Right lobe of liver (tissue), 4 donors: Measurements from ENCODE around the gene ANP32A.

ENCODE experiments used
- POLR2A ChIP-seq: fragments of 450-650 bp; IDR thresholded peaks from one replicate; pipeline ENCODE4 v1.6.1; 2017; ENCODE audit warnings: antibody characterized with exemption, mild to moderate bottlenecking
- TF ChIP-seq, protein P1 (sequence below), 4 donors: fragments of 200-600 bp in 3 of 4; fragments of 450-650 bp in 1 of 4; IDR thresholded peaks; one replicate each; pipeline versions ENCODE4 v1.5.1 to v1.8.0; 2016 to 2022; ENCODE audit warnings: antibody characterized with exemption in 4 of 4, mild to moderate bottlenecking in 2 of 4
- donor health status: DM: no; HTN: no; CAD: no.
- donor health status: DM: no; HTN: no; CAD: no.
- donor health status: DM: no; HTN: yes; CAD: no.

DNA sequence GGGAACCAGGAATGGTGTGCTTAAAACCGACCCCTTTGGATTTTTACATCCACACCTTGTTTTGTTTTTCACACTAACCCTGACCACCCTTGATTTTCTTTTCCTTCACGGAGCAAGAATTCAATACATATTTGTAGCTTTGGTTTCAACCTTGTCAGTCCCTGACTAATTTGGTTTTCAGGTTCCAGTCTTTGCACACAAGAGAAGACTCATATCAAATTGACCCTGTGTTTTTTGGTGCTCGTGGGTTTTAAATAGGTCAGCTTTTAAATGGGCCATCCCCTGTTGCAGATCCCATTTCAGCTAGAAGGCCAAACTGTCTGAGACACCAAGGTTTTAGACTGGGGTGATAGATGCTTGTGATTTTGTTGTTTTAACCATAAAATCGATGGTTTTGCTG lies 26.4 kb downstream of the ANP32A start:
- TF ChIP-seq, protein P1, sequence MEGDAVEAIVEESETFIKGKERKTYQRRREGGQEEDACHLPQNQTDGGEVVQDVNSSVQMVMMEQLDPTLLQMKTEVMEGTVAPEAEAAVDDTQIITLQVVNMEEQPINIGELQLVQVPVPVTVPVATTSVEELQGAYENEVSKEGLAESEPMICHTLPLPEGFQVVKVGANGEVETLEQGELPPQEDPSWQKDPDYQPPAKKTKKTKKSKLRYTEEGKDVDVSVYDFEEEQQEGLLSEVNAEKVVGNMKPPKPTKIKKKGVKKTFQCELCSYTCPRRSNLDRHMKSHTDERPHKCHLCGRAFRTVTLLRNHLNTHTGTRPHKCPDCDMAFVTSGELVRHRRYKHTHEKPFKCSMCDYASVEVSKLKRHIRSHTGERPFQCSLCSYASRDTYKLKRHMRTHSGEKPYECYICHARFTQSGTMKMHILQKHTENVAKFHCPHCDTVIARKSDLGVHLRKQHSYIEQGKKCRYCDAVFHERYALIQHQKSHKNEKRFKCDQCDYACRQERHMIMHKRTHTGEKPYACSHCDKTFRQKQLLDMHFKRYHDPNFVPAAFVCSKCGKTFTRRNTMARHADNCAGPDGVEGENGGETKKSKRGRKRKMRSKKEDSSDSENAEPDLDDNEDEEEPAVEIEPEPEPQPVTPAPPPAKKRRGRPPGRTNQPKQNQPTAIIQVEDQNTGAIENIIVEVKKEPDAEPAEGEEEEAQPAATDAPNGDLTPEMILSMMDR (IDR thresholded peaks at IDR 0.05) = no peak
- no peak for TF ChIP-seq POLR2A
